H1 (cell line): ENCODE data around the gene EEF2. TPM values are rescaled to one million over a fixed set of nuclear protein-coding genes. Genes with fewer than 3 reads are reported as not detected.

Experiments used
- ATF2 ChIP-seq: IDR thresholded peaks from 2 replicates; pipeline ENCODE4 v1.6.1; 2012; ENCODE audit warnings: low read length, inconsistent platforms
- FOSL1 ChIP-seq: IDR thresholded peaks from 2 replicates; pipeline ENCODE4 v1.6.1; 2011; ENCODE audit warnings: mild to moderate bottlenecking, low read depth, low read length, moderate library complexity; ENCODE audit not compliant: insufficient read depth
- KDM4A ChIP-seq: IDR thresholded peaks from one replicate; pipeline ENCODE4 v1.7.1; 2012; ENCODE audit warnings: low read depth, mild to moderate bottlenecking, moderate library complexity, low read length, inconsistent platforms; ENCODE audit not compliant: severe bottlenecking
- KDM5A ChIP-seq: fragments of 200-600 bp; IDR thresholded peaks from 2 replicates; pipeline ENCODE4 v1.7.1; 2012; ENCODE audit warnings: mild to moderate bottlenecking, low read length, inconsistent platforms, mixed read lengths
- NRF1 ChIP-seq: IDR thresholded peaks from 2 replicates; pipeline ENCODE4 v1.6.1; 2011; ENCODE audit warnings: mild to moderate bottlenecking, low read depth, low read length, improper control_type of control experiment
- POLR2AphosphoS5 ChIP-seq: IDR thresholded peaks from 2 replicates; pipeline ENCODE4 v1.6.1; 2011; ENCODE audit warnings: low read depth, low read length
- POU5F1 ChIP-seq: IDR thresholded peaks from 2 replicates; pipeline ENCODE4 v1.6.1; 2011; ENCODE audit warnings: low read depth, mild to moderate bottlenecking, low read length, moderate library complexity
- RBBP5 ChIP-seq: IDR thresholded peaks from 2 replicates; pipeline ENCODE4 v1.7.1; 2012; ENCODE audit warnings: low read depth, mild to moderate bottlenecking, inconsistent platforms, low read length, moderate library complexity, borderline replicate concordance
- RXRA ChIP-seq: IDR thresholded peaks from 2 replicates; pipeline ENCODE4 v1.6.1; 2011; ENCODE audit warnings: low read depth, mild to moderate bottlenecking, low read length, moderate library complexity; ENCODE audit not compliant: insufficient read depth
- SIRT6 ChIP-seq: IDR thresholded peaks from one replicate; pipeline ENCODE4 v1.7.1; 2012; ENCODE audit warnings: low read length, inconsistent platforms
- SP4 ChIP-seq: IDR thresholded peaks from 2 replicates; pipeline ENCODE4 v1.6.1; 2012; ENCODE audit warnings: low read length, inconsistent platforms
- TAF1 ChIP-seq: IDR thresholded peaks from 2 replicates; pipeline ENCODE4 v1.6.1; 2011; ENCODE audit warnings: mild to moderate bottlenecking, low read depth, low read length
- TBP ChIP-seq: IDR thresholded peaks from 2 replicates; pipeline ENCODE4 v1.6.1; 2011; ENCODE audit warnings: low read depth, low read length, improper control_type of control experiment
- TCF12 ChIP-seq: IDR thresholded peaks from 2 replicates; pipeline ENCODE4 v1.6.1; 2011; ENCODE audit warnings: low read depth, mild to moderate bottlenecking, low read length
- TEAD4 ChIP-seq: IDR thresholded peaks from 2 replicates; pipeline ENCODE4 v1.6.1; 2012; ENCODE audit warnings: low read depth, low read length, inconsistent platforms, mixed read lengths
- polyA plus RNA-seq, 7 experiments: library from polyadenylated mRNA; depleted of rRNA in 3 of 7; stranded (reverse) in 5 of 7; unstranded in 2 of 7; fragments of >200 nt in 5 of 7; fragments of 200-250 nt in 2 of 7; gene quantifications; 1 replicate in 5 of 7; 2 replicates in 1 of 7; 4 replicates in 1 of 7; pipeline versions ENCODE4 v1.2.1 to v1.2.3, GENCODE V29; 2011 to 2013; ENCODE audit warnings: missing spikeins in 2 of 7, mixed read lengths in 2 of 7
- total RNA-seq: library from RNA; stranded (reverse); fragmentation: NEBNext Ultra II Directional; extraction: Animal tissue kit (Norgen Biotek cat#: 25700); gene quantifications from 2 replicates; pipeline ENCODE4 v1.2.1, GENCODE V29; 2021

EEF2 gene
- total and polyA plus RNA-seq, 2 of the 8 experiments (the other 6 are each of a cell fraction or from before 2014, with no cell fraction given): 1,554 to 3,380 TPM

- TF ChIP-seq TAF1 (no peak), TEAD4 (no peak), RBBP5 (no peak), TBP (no peak), POLR2AphosphoS5 (peak; percentile 82), KDM5A (no peak), RXRA (no peak), KDM4A (no peak), SIRT6 (no peak), ATF2 (peak; percentile 53; the same call in 1 of the 2 replicates), FOSL1 (no peak), TCF12 (no peak), SP4 (no peak), NRF1 (no peak), POU5F1 (no peak)
These were observed 7.8 kb downstream of the EEF2 start (continued) for GRCh38 chr19:3977242-3978143.
